ENCODE data around the gene AGAP1.

The AGAP1 gene

GRCh38 chr2:235489897-235490296 is 3.9 kb upstream of the AGAP1 start:
- no peak for DNase-seq (ENCODE audit: low spot score)

GRCh38 chr2:235492850-235493344 is 946 bp upstream of the AGAP1 start:
- DNase-seq (ENCODE audit: low spot score) = no peak

GRCh38 chr2:235493402-235493774 is 455 bp upstream of the AGAP1 start:
- DNase-seq (ENCODE audit: low spot score) = no peak

- peak; percentile 55 for DNase-seq (ENCODE audit: low spot score)
Observed at GRCh38 chr2:235494716-235495372, 1.0 kb downstream of the AGAP1 start.

GRCh38 chr2:235495373-235496238 is 1.8 kb downstream of the AGAP1 start:
- no peak for DNase-seq (ENCODE audit: low spot score)

- DNase-seq (ENCODE audit: low spot score) = no peak
Observed at GRCh38 chr2:235496239-235496621, 2.4 kb downstream of the AGAP1 start.

- DNase-seq (ENCODE audit: low spot score) = no peak
Observed at GRCh38 chr2:235497096-235497495, 3.3 kb downstream of the AGAP1 start.

- no peak for DNase-seq (ENCODE audit: low spot score)
Observed at GRCh38 chr2:235498541-235498940, 4.7 kb downstream of the AGAP1 start.

GRCh38 chr2:235498946-235499812 is 5.3 kb downstream of the AGAP1 start:
- DNase-seq (ENCODE audit: low spot score) = no peak

GRCh38 chr2:235500110-235500760 is 6.4 kb downstream of the AGAP1 start:
- no peak for DNase-seq (ENCODE audit: low spot score)

GRCh38 chr2:235500761-235501672 is 7.2 kb downstream of the AGAP1 start:
- peak; percentile 74 for DNase-seq (ENCODE audit: low spot score)

- DNase-seq (ENCODE audit: low spot score) = no peak
Observed at GRCh38 chr2:235501673-235502031, 7.8 kb downstream of the AGAP1 start.

- no peak for DNase-seq (ENCODE audit: low spot score)
Observed at GRCh38 chr2:235502336-235502735, 8.5 kb downstream of the AGAP1 start.

- no peak for DNase-seq (ENCODE audit: low spot score)
Observed at GRCh38 chr2:235504441-235505180, 10.8 kb downstream of the AGAP1 start.

- DNase-seq (ENCODE audit: low spot score) = no peak
Observed at GRCh38 chr2:235505181-235505741, 11.4 kb downstream of the AGAP1 start.

- DNase-seq (ENCODE audit: low spot score) = no peak
Observed at GRCh38 chr2:235506291-235506996, 12.6 kb downstream of the AGAP1 start.

- no peak for DNase-seq (ENCODE audit: low spot score)
Observed at GRCh38 chr2:235506997-235507615, 13.3 kb downstream of the AGAP1 start.

GRCh38 chr2:235507928-235508327 is 14.1 kb downstream of the AGAP1 start:
- no peak for DNase-seq (ENCODE audit: low spot score)

All from hepatic stellate cell (primary cell).